Activated naive CD4-positive, alpha-beta T cell treated with anti-CD3 and anti-CD28 coated beads, Interleukin-2, amount 50 U/mL, for 72 hours (primary cell): ENCODE results near the gene PSMD2. TPM values are rescaled to one million over a fixed set of nuclear protein-coding genes. Genes with fewer than 3 reads are reported as not detected.
A peak's percentile ranks its signal among the peaks of the same experiment; 100 is the strongest.

Source experiments
- ATAC-seq, 2 donors: fragments of 150-1000 bp; cut with Tn5 transposase; 2 replicates each; pipeline ENCODE4 v1.10.0; 2021; ENCODE audit warnings: mild to moderate bottlenecking in 2 of 2, moderate library complexity in 2 of 2
- DNase-seq, 2 donors: peaks; one replicate each; pipeline ENCODE4 v3.0.0; 2021 to 2022; ENCODE audit warnings: low spot score in 2 of 2
- H3K27ac Mint-ChIP-seq, 2 donors: one replicate each; pipeline ENCODE4 v1.8.0; 2022; ENCODE audit warnings: mild to moderate bottlenecking in 2 of 2, mixed read lengths in 2 of 2
- H3K36me3 Mint-ChIP-seq, 2 donors: one replicate each; pipeline ENCODE4 v1.8.0; 2022; ENCODE audit warnings: mixed read lengths in 2 of 2
- H3K9me3 Mint-ChIP-seq, 2 donors: one replicate each; pipeline ENCODE4 v1.8.0; 2022; ENCODE audit warnings: mixed read lengths in 2 of 2
- total RNA-seq, 2 donors: library from RNA; stranded (reverse); gene quantifications; one replicate each; pipeline ENCODE4 v1.2.3, GENCODE V29; 2022

Gene PSMD2
- total RNA-seq, 2 donors from 2014 or later, result 241 to 252 TPM

GRCh38 chr3:184272269-184272668 is 26.8 kb upstream of the PSMD2 start:
- H3K9me3 Mint-ChIP-seq, result peaks cover 0 to 2% of the 10 kb centered on the region in 2 donors
- no peak overlapping the region for H3K27ac Mint-ChIP-seq
- DNase-seq (no peak), ATAC-seq (no peak)
- peaks cover 6 to 8% of the 10 kb centered on the region in 2 donors for H3K36me3 Mint-ChIP-seq

DNA sequence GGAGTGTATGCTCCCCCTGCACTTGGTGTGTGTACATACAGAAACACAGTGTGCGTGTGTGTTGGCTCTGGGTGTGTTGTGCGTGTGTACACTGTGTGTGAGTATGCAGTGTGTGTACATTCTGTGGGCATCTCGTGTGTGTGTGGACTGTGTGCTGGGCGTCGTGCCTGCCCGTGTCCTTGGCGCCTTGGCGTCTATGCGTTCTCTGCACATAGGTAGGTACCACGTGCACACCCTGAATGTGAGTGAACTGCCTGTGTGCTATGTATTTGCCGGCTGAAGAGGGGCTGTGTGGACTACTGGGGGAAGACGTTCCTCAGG is 23.7 kb upstream of the PSMD2 start:
- H3K9me3 Mint-ChIP-seq, result no peaks in the 10 kb centered on the region
- H3K27ac Mint-ChIP-seq, result no peak overlapping the region
- no peak for DNase-seq
- peaks cover 6 to 8% of the 10 kb centered on the region in 2 donors for H3K36me3 Mint-ChIP-seq
- no peak for ATAC-seq

GRCh38 chr3:184275961-184276910 is 22.8 kb upstream of the PSMD2 start, which contains the start of gene ECE2:
Gene ECE2, plus strand, starts transcription at chr3:184276022. Its CDS starts 132 bp downstream, at chr3:184276154.
- DNase-seq (no peak), ATAC-seq (no peak)
- H3K9me3 Mint-ChIP-seq, result no peaks in the 10 kb centered on the region
- no peak within 1 kb of the TSS for H3K27ac Mint-ChIP-seq
- H3K36me3 Mint-ChIP-seq, result peaks cover 6 to 8% of the 10 kb centered on the region in 2 donors

GRCh38 chr3:184277366-184277765 is 21.7 kb upstream of the PSMD2 start:
- no peaks in the 10 kb centered on the region for H3K9me3 Mint-ChIP-seq
- no peak for ATAC-seq
- H3K27ac Mint-ChIP-seq, result no peak overlapping the region
- DNase-seq, result no peak
- peaks cover 6 to 8% of the 10 kb centered on the region in 2 donors for H3K36me3 Mint-ChIP-seq

DNA sequence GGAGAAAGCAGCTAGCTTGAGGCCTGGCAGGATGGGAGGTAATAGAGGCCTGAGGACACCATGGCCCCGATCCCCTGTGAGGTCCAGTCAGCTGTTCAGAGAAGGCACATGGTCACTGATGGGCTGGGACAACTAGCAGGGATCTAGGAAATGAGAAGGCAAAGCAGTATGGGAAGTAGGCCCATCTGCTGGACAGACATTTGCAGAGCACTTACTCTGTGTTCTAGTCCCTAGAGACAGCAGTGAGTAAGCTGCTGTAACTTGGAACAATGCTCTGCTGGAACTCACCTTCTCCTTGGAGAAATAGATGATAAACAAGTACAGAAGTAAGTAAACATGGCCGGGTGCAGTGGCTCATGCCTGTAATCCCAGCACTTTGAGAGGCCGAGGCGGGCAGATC is 16.1 kb upstream of the PSMD2 start:
- Mint-ChIP-seq H3K36me3 (no peaks in the 10 kb centered on the region), H3K9me3 (no peaks in the 10 kb centered on the region), H3K27ac (no peak overlapping the region)
- ATAC-seq (no peak), DNase-seq (no peak)

GRCh38 chr3:184283681-184284080 is 15.4 kb upstream of the PSMD2 start:
- H3K36me3 Mint-ChIP-seq, result no peaks in the 10 kb centered on the region
- H3K27ac Mint-ChIP-seq, result no peak overlapping the region

DNA sequence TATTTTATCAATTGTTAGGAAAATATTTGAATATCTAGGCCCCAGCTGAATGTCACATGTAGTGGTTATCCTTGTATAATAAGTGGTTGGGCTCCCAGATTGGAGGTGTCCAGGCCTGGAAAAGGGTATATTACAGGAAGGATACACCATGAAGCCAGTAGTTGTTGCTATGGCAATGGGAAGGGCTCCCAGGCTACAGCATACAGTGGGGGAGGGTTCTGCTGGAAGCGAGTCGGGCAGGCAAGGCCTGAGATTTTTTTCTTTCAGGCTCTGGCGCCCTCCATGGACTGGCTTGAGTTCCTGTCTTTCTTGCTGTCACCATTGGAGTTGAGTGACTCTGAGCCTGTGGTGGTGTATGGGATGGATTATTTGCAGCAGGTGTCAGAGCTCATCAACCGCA is 14.3 kb upstream of the PSMD2 start:
- DNase-seq (peak in 1 of 2 donors; percentile 34), ATAC-seq (peak; percentile 53 to 71)
- Mint-ChIP-seq H3K36me3 (no peaks in the 10 kb centered on the region), H3K27ac (no peak overlapping the region), H3K9me3 (no peaks in the 10 kb centered on the region)

More at GRCh38 chr3:184283681-184284080, 15.4 kb upstream of the PSMD2 start:
- no peak for DNase-seq
- no peak for ATAC-seq
- H3K9me3 Mint-ChIP-seq, result no peaks in the 10 kb centered on the region

DNA sequence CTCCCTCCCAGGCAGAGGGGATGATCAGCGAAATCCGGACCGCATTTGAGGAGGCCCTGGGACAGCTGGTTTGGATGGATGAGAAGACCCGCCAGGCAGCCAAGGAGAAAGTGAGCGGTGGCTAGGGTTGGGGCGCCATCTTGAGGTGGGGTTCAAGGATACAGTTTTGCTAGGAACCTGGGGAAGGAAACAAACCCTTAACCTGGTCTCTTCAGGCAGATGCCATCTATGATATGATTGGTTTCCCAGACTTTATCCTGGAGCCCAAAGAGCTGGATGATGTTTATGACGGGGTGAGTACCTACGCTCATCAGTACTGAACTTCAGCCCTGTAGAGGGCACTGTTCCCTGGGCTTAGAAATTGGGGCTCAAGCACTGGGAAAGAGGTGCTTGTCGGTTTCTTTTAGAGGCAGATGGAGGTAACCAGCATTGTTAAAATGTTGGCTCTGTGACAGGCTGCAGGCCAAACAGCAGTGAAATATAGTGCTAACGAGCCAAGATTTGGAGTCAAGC is 9.6 kb upstream of the PSMD2 start:
- no peaks in the 10 kb centered on the region for H3K36me3 Mint-ChIP-seq
- no peak overlapping the region for H3K27ac Mint-ChIP-seq
- H3K9me3 Mint-ChIP-seq, result no peaks in the 10 kb centered on the region
- ATAC-seq (peak; percentile 82 to 85), DNase-seq (peak in 1 of 2 donors; percentile 79)

- DNase-seq (no peak), ATAC-seq (no peak)
- H3K27ac Mint-ChIP-seq, result no peak overlapping the region
- no peaks in the 10 kb centered on the region for H3K9me3 Mint-ChIP-seq
- no peaks in the 10 kb centered on the region for H3K36me3 Mint-ChIP-seq
Observed at GRCh38 chr3:184290331-184290730, 8.7 kb upstream of the PSMD2 start.

DNA sequence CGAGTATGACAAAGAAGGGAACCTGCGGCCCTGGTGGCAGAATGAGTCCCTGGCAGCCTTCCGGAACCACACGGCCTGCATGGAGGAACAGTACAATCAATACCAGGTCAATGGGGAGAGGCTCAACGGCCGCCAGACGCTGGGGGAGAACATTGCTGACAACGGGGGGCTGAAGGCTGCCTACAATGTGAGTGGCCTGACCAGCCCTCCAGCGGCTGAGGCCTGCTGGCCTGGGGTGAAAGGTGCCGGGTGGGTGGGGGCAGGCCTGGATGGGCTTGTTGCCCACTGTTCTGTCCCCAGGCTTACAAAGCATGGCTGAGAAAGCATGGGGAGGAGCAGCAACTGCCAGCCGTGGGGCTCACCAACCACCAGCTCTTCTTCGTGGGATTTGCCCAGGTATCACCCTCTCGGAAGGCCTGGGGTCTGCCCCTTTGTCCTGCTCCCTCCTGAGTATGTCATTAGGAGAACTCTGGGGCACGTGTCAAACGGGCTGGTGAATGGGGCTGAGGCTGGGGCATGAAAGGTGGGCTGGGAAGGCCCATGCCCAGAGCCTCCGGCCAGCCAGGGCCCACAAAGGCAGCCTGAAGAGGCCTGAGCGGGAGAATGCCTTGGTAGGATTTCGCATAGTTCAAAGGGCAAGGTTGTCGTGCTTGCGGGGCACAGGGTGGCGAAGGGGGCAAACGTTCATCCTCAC is 7.8 kb upstream of the PSMD2 start:
- ATAC-seq (no peak), DNase-seq (no peak)
- no peaks in the 10 kb centered on the region for H3K9me3 Mint-ChIP-seq
- no peak overlapping the region for H3K27ac Mint-ChIP-seq
- H3K36me3 Mint-ChIP-seq, result no peaks in the 10 kb centered on the region

GRCh38 chr3:184291738-184292445 is 7.1 kb upstream of the PSMD2 start:
- H3K9me3 Mint-ChIP-seq, result no peaks in the 10 kb centered on the region
- no peak for DNase-seq
- no peaks in the 10 kb centered on the region for H3K36me3 Mint-ChIP-seq

DNA sequence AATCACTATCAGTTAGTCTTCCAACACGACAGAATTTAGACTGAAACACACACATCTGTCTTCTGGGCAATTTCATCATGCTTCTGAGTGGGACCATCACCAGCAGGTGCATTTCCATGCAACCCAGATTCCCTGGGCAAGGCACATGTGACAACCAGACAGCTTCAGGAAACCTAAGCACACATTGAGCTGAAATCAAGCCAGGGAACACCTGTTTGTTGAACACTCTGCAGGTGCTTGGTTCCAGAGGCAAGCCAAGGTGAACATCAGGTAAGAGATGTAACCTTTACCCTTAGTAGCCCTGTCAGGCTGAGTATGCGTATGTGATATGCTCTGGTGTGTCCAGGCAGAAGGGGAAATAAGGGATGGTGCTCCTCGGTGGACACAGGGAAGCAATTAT is 3.3 kb upstream of the PSMD2 start:
- Mint-ChIP-seq H3K27ac (no peak overlapping the region), H3K36me3 (peaks cover 11 to 15% of the 10 kb centered on the region in 2 donors), H3K9me3 (no peaks in the 10 kb centered on the region)
- DNase-seq (no peak), ATAC-seq (no peak)

More at GRCh38 chr3:184291738-184292445, 7.1 kb upstream of the PSMD2 start:
- no peak for ATAC-seq
- no peak overlapping the region for H3K27ac Mint-ChIP-seq

DNA sequence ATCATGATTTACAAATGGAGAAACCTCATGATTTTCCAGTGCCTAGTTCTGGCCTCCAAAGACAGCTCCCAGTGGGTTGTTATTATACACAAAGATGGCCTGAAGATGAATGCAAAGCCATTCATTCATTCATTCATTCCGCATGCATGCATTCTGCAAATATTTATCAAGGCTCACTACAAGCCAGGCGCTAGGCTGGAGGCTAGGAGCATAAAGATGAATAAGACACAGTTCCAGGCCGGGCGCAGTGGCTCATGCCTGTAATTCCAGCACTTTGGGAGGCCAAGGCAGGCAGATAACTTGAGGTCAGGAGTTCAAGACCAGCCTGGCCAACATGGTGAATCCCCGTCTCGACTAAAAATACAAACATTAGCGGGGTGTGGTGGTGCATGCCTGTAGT is 2.4 kb upstream of the PSMD2 start:
- Mint-ChIP-seq H3K27ac (no peak overlapping the region), H3K36me3 (peaks cover 12 to 19% of the 10 kb centered on the region in 2 donors), H3K9me3 (no peaks in the 10 kb centered on the region)
- ATAC-seq (no peak), DNase-seq (no peak)

GRCh38 chr3:184299488-184300377 is 692 bp downstream of the PSMD2 start:
- DNase-seq, result no peak
- Mint-ChIP-seq H3K27ac (peak overlapping the region; percentile 93 to 97), H3K9me3 (no peaks in the 10 kb centered on the region), H3K36me3 (peaks cover 20 to 25% of the 10 kb centered on the region in 2 donors)
- ATAC-seq, result no peak

DNA sequence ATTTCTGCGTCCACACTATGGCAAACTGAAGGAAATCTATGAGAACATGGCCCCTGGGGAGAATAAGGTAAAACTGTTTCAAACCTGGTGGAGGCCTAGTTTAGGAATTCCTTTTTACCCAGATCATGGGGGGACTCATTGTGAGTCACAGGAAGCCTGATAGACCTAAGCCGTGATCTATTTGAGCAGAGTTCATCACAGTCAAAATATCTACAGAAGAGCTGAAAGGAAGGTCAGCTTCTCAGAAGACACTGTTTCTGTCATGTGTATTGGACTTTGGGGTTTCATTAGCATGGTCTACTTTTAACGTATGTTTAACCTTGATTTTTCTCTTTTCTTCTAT is 1.3 kb downstream of the PSMD2 start:
- Mint-ChIP-seq H3K27ac (peak overlapping the region; percentile 55 to 93), H3K36me3 (peaks cover 23 to 25% of the 10 kb centered on the region in 2 donors), H3K9me3 (no peaks in the 10 kb centered on the region)
- no peak for ATAC-seq
- no peak for DNase-seq

GRCh38 chr3:184305577-184305976 is 6.5 kb downstream of the PSMD2 start:
- ATAC-seq (peak in 1 of 2 donors; percentile 58), DNase-seq (no peak)
- Mint-ChIP-seq H3K27ac (peak overlapping the region in 1 of 2 donors; percentile 47), H3K9me3 (no peaks in the 10 kb centered on the region), H3K36me3 (peaks cover 22 to 39% of the 10 kb centered on the region in 2 donors)
